22Rv1 (cell line): ENCODE data around the gene PABPC1L2B.
"Not testable (repeated sequence)": the region's sequence is repeated elsewhere in the genome, so short reads cannot be mapped to it uniquely, and the experiment has no call there.

Experiments
- CTCF ChIP-seq: fragments of 450-650 bp; IDR thresholded peaks from 2 replicates; pipeline ENCODE4 v1.5.1; 2017; ENCODE audit warnings: mild to moderate bottlenecking
- ZFX ChIP-seq: fragments of 450-650 bp; IDR thresholded peaks from 2 replicates; pipeline ENCODE4 v1.6.1; 2017; ENCODE audit warnings: antibody characterized with exemption, borderline replicate concordance

GRCh38 chrX:73004032-73004431, 1.3 kb downstream of the PABPC1L2B start:
- not testable (repeated sequence) for TF ChIP-seq CTCF, ZFX
